ENCODE data around the gene FNBP1.

FNBP1 gene

DNA sequence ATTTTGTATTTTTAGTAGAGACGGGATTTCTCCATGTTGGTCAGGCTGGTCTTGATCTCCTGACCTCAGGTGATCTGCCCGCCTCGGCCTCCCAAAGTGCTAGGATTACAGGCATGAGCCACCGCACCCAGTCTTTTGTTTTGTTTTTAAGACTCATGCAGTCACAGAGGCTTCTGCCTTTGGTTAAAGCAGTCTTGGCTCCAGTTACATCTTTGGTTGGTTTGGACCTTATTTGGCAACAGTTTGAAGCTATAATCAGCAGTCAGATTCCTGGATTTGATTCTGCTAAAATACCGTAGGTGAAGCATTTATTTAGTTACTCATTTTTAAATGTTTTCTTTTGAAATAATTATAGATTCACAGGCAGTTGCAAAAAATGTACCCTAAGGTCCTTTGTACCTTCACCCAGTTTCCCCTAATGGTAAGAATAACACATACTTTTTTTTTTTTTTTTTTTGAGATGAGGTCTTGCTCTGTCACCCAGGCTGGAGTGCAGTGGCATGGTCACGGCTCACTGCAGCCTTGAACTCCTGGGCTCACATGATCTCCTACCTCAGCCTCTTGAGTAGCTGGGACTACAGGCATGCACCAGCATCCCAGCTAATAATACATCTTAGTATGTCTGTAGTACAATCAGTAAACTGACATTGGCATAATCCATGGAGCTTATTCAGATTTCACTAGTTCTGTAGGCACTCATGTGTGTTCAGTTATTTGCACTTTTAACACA lies 192.0 kb downstream of the FNBP1 start:
- DNase-seq = no peak

DNA sequence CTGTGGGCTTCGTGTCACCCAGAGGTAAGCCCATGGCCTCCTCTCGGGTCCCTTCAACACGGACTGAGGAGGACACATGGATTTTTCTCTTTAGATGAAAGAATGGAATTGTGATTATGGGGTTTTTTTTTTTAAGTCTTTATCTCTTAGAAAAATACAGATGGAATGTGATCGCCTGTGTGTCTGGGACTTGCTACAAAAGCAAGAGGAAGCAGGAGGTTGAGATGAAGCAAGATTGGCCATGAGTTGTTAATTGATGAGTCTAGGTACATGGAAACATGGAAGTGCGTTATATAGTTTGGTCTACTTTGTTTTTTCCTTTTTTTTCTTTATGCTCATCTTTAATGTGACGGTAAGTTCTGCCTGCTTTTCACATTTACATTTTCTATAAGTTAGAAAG lies 193.1 kb downstream of the FNBP1 start:
- DNase-seq = no peak

DNA sequence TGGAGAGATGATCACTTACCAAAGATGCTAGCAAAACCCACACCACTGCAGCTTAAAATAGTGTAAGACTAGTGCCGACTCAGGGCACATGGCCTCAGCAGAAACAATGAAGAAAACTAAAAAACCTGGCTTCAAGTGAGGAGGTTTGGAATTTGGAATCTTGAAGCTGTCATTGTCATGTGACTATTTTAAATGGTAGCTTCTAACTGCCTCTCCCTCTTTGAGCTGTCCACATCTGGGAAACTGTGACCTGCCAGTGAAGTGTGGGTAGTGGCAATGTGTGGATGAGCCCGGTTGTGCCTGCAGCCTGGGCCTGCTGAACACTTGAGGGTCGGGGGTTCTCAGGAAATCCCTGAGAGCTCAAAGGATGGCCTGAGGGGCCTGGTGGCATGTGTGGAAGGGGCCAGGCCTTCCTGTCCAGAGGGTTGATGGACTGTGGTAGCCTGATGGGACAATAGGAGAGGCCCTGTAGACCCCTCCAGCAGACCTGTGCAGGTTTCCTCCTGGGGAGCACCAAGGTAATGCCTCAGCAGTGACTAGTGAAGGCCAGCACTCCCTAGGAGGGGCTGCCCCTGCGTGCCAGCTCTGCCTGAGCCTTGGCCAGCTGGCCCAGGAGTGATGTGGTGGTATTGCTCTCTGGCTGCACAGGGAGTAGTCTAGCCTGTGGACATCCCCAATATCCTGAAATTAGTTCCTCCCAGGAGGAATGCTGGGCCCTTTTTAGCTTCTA lies 194.1 kb downstream of the FNBP1 start:
- no peak for DNase-seq

DNA sequence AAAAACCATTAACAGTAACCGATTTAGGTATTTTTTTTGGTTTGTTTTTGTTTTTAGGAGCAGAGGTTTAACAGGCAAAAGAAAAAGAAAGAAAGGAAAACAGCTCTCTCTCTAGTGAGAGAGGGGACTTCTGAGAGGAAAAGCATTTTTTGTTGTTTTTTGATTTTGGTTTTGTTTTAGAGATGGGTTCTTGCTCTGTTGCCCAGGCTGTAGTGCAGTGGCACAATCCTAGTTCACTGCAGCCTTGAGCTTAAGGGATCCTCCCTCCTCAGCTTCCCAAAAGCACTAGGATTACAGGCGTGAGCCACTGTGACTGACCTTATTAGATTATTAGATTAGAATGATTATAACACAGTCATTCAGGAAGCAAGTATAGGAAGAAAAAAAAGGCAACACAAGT lies 197.6 kb downstream of the FNBP1 start:
- DNase-seq = no peak

DNA sequence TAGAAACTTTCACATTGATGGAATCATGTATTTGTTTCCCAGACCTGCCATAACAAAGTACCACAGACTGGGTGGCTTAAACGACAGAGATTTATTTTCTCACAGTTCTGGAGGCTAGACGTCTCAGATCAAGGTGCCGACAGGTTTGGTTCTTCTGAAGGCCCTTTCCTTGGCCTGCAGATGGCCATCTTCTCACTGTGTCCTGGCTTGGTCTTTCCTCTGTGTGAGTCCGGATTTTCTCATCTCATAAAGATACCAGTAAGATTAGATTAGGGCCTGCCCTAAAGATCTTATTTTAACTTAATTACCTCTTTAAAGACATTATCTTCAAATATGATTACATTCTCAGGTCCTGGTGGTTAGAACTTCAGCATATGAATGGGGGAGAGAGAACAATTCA lies 201.9 kb downstream of the FNBP1 start:
- no peak for DNase-seq

DNA sequence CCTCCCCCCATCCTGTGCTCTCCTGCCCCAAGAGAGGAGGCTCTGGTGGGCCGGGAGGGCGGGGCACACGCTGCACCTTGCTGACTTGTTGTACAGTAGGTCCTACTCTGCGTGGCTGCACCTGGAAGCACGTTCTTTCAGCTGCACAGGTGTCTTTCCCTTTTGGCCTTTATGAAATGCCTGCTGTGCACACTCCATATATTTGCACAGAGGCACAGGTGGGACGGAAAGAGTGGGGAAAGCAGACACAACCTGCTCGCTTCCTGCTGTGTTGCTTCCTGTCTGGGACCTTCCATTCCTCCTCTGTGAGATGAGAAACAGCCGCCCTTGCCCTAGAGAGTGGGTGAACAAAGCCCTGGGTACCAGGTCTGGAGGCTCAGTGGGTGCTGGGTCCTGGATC lies 203.0 kb downstream of the FNBP1 start:
- no peak for DNase-seq

DNA sequence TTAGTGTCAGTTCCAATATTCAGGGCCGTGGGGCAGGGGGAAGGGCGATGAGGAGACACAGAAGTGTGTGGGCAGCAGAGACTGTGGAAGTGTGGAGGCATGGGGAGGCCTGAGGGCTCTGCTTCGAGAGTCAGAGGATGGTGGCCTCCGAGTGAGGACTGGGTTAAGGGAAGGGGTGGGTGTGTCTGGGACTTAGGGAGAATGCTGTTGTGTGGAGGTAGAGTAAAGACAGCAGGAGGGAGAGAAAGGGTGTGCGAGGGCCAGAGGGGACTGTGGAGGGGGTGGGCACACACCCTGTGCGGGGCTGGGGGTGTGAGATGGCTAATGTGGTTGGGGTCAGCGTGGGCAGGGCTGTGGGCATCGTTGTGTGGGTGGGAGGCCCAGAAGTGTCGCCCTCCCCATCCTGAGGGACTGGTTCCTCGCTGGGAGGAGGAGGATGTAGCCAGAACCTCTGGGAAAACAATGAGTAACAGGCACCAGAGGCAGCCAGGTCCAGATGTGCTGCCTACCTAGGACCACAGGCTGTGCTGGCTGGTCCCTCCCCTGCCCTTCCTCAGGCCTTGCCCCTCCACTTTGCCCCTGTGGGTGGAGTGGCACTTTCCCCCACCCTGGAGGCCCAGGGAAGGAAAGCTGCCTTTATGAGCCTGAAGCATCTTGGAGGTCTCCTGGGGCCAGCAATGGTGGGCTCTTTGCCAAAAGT lies 203.5 kb downstream of the FNBP1 start:
- no peak for DNase-seq

DNA sequence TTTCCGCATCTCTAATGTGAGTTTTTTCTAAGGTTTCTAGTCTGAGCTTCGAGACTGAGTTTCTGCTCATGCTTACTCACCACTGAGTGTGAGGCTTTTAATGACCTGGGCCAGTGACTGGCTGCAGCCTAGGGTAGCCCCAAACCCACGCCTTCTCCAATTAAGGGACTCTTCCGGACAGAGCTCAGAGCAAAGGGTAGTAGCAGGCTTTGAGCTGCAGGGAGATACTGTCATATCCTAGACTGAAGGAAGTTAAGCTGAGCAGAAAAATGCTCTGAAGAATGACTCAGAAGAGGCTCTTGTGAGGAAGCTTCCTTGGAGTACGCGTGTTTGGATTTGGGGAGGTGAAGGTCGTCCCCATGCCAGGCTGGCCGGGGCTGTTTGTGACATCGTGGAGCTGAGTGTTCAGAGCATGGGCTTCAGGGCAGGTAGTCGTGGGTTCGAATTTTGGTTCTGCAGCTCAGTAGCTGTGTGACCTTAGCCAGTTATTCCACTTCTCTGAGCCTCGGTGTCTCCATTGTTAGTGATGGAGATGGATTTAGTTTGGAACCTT lies 204.2 kb downstream of the FNBP1 start:
- peak; percentile 13 for DNase-seq

Measured in CD4-positive, alpha-beta T cell treated with Interleukin-17A for 1 hour (primary cell).